Measurements from ENCODE around the gene MC2R.
"Not testable (repeated sequence)": the region's sequence is repeated elsewhere in the genome, so short reads cannot be mapped to it uniquely, and the experiment has no call there.

Gene MC2R

DNA sequence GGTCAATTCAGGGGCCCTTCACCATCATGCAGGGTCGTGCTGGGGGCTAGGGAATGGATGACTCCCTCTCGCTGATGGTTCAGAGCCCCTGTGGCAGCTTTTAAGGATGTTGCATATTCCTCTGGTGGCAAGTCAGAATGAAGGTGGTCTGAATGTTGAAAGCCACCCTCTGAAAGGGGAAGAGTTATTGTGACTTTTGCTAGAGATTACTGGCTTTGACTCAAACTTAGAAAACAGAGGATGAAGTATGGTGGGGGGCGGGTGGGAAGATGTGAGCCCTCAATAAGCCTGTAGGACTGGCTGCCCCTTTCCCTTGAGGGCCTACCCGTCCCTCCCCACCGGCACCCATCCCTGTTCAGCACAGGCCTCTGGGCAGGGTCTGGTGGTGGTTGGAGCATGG lies 23.2 kb downstream of the MC2R start:
- no peak for DNase-seq

DNA sequence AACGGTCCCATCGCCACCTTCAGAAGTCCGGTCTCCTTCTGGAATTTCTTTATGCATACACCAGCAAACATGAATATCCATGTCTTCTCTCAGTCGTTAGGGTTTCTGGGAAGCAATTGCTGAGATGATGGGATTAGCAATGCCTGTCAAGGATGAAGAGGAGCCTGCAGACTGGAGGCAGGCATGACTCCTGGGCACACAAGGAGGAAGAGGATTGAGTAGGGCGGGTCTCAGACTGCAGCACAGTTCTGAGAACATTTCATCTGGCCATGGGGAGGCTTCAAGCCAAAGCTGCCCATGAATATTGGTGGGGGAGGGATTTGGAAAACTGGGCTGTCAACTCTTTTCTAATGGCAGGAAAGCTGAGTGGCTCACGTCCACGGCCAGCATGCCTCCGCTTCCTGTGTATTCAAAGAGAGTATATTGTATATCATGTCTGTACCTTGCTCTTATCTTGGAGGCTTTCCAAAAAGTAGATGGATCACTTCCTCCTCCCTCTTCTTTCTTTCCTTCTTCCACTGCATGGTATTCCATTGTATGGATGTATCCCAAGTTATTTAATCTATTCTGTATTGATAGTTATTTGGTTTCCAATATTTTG lies 24.5 kb downstream of the MC2R start:
- DNase-seq = no peak

DNA sequence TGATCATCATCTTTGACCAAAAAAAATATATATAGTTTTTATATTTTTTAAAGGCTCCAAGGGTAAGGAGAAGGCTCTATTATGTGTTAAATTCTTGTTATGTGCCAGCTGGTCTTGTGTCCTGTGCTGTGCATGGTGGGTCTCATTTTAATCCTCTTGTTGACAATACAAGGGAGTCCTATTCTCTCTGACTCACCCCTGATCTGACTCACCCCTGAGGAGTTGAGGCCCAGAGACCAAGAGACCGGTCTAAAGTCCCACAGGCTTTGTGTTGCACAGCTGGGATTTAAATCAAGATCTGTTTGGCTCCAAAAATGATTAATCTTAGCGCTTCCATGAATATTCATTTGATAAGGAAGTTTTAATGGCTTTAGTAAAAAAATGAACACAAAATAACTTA lies 25.7 kb downstream of the MC2R start:
- no peak for DNase-seq

DNA sequence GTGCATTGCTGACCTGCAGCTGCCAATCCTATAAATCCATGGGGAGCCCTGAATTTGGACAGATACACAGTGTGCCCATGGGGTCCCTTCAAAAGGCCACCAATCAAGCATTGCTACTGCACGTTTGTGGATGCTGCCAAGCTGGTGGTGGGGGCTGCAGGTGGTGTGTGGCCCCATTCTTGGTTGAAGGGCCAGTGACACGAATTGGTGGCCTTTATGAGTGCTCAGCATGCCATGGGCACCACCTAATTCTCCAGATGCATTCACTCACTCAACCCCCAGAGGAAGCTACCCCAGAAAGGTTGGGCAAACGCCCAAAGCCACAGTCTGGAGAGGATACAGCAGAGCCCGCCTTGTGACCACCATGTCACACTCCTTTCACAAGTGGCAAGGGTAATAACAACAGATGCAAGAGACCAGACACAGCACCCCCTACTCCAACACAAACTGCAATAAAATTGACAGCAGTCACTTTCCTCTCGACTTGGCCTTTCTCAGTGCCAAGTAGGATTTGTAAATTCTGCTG lies 27.1 kb downstream of the MC2R start:
- no peak for DNase-seq

DNA sequence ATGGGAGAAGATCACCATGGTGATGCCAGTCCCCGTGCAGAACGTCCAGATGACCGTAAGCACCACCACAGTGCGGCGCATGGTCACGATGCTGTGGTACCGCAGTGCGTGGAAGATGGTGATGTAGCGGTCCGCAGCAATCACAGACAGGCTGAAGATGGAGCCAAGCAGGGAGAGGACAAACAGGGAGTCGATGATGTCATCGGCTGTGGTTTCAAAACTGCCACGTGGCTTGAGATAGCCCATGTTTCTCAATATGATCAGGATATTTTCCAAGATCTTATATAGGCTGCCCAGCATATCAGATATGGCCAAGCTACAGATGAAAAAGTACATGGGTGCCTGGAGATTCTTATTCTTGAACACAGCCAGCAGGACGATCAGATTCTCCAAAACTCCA lies 30.3 kb downstream of the MC2R start:
- no peak for DNase-seq

DNA sequence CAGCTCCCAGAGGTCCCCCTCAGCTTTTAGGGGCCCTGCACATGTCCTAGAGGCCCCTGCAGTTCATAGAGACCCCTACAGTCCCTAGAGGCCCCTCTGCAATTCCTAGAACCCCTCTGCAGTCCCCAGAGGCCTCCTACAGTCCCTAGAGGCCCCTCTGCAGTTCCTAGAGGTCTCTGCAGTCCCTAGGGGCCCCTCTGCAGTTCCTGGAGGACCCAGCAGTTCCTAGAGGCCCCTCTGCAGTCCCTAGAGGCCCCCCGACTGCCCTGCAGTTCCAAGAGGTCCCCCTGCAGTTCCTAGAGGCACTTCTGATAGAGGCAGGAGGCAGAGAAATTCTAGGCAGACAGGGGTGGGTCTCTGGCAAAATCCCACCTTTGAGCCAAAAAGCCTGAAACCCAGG lies 35.4 kb downstream of the MC2R start:
- DNase-seq = no peak

DNA sequence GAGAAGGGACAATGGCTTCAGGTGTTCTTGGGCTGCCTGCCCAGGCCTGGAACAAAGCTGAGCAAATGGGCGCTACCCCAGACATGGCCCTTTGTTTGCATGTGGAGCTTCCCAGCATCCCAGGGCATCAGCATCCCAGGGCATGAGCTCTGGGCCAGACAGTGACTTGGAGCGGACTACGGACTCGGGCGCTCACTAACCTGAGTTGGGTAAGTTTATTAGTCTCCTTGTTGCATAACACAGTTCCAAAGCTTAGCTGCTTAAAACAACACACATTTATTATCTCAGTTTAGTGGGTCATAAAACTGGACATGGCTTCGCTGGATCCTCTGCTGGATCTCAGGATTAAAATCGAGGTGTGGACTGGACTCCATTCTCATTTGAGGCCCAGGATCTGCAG lies 35.8 kb downstream of the MC2R start:
- no peak for DNase-seq

DNA sequence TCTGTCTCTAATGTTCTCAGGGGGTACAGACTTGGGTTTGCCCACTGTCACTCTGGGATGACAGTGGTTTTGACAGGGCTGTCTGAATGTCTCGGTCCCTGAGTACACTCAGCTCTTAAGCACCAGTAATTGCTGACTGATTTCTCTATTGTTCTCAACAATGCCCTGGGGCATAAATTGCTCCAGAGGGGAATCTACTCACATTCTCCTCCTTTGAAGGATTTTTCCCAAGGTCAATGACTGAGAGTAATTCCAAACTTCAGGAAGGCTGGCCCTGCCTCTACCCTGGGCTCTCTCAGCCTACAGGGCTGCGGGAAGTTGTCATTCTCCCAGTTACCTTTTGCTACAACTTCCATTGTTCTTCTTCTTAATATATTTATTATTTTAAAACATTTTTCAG lies 36.5 kb downstream of the MC2R start:
- DNase-seq = no peak

DNA sequence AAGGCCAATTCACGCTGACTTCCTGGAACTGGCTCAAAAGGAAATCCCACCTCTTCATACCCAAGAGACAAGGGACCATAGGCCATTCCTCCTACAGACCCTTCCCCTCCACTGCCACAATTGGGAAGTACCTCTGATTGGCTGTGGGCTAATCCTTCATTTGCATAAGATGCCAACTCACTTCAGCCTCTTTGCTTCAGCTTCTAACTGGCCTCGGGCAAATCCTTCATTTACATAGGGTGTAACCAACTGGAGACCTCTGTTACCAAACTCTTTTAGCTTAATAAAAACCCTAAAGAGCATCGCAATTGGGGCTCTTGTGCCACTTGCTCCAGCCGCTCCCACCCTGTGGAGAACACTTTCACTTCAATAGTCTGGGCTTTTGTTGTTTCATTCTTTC lies 38.2 kb downstream of the MC2R start:
- DNase-seq = no peak

DNA sequence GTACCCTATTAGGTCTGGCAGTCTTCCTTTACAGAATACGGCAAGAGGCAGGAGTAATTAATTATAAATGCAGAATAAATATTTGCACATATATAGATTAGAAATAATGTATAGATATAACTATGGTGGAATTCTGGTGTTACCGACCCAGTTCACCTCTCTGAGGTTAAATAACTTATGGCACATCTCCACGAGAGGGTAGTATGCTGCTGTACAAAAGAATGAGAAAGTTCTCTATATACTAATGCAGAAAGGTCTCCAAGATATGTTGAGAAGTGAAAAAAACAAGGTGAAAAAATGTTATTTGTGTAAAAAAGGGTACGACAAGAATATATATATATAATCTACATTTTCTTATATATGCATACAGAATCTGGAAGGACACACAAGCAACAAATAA lies 40.8 kb downstream of the MC2R start:
- no peak for DNase-seq

DNA sequence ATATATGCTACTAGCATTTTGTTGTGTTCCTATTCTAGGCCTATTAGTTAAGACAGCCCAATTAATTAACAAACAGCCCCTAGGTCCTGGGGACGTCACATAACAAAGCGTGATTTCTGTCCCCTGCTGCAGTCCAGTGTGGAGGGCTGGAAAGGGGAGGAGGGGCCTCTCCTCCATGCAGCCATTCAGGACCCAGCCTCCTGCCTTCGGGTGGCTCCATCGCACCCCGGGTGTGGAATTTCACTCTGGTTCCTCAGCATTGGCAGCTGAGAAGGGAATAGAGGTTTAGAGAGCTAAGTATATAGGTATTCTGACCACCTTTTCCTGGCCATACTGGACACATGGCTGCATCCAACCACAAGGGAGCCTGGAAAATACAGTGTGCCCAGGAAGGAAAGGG lies 42.4 kb downstream of the MC2R start:
- no peak for DNase-seq

DNA sequence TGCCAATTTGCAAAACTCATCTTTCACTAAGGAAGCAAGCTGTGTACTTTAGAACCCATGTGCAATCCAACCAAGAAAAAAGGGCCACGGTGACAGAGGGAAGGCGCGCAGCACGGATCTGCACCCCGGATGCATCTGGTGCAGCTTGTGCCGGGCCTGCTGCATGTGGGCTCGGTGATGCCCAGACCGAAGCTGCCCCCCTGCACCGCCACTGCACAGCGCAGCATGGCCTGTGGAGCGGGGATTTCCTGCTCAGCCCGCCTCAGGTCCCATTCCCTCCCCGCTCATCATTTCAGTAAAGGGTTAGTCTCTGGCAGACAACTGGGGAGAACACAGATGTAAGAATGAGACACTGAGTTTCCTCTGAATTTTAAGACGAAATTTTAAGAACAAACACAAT lies 43.0 kb downstream of the MC2R start:
- DNase-seq = no peak

DNA sequence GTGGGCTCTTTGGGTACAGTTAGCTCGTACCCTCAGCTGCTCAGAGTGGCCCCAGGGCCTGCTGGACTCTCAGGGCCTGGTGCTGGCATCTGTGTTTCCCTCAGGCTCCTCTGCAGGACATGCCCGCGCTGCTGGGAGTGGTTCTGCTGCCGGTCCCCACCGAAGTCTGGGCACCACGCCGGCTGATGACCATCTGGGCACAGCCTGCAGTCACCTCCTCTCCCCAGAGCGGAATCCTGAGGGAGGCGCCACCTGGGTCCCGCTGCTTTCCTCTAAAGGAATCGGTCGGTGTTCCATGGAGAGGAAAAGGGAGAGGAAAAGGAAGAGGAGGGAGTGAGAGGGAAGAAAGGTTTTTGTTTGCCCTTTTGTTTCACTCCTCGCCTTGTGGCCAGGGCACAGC lies 43.6 kb downstream of the MC2R start:
- DNase-seq = no peak

DNA sequence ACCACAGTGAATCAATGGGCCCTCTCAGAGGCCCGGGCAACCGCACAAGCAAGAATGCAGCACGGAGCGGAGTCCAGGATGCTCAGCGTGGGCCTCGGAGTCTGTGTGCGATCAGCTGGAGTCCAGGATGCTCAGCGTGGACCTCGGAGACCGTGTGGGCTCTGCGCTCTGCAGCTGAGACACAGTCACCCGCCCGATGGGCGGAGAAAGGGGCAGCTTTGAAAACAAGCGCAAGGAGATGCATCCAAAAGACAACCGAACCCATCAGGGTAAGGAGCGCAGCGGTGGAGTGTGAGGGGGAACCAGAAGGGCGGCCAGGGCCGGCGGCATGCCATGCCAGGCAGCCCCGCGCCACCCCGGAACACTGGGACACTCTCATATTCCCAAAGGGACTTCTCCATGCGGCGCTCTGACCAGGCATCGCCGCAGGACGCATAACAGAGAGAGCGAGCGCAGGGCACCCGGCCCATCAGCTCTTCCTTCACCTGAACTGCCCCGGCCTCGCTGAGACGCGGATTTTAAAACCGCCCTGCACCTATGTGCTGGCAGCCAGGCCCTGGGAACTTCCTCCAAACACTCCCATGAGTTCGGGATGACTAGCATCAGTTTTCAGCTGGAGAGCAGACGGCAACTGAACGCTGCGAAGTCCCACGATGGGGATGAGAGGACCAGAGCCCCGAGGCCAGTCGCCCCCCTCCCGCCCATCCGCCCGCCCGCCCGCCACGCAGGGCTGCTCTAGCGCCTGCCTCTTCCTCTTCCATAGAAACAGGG lies 46.6 kb downstream of the MC2R start:
- DNase-seq = no peak

DNA sequence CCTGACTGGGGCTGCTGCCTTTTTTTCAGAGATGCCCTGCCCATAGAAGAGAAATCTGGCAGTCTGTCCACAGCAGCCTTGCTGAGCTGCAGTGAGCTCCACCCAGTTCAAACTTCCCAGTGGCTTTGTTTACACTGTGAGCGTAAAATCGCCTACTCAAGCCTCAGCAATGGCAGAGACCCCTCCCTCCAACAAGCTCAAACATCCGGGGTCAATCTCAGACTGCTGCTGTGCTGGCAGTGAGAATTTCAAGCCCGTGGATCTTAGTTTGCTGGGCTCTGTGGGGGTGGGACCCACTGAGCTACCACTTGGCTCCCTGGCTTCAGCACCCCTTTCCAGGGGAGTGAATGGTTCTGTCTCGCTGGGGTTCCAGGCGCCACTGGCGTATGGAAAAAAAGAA lies 52.4 kb downstream of the MC2R start:
- DNase-seq = not testable (repeated sequence)

DNA sequence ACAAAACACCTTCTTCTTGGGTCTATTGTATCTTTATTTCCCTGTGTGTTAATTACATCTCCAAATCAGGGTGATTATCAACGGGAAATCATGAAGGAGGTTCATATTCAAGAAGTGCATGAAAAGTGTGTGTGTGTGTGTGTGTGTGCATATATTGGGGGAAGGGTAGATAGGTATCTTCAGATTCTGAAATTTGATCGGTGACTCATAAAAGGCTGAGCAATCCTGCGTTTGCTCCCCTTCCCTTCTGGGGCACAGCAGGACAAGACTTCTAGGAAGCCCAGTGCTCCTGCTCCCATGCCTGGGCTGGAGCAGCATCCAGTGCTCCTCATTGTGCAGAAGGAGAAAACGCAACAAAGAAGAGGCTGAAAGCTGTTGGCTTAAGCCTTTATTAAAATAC lies 65.5 kb downstream of the MC2R start:
- DNase-seq = no peak

DNA sequence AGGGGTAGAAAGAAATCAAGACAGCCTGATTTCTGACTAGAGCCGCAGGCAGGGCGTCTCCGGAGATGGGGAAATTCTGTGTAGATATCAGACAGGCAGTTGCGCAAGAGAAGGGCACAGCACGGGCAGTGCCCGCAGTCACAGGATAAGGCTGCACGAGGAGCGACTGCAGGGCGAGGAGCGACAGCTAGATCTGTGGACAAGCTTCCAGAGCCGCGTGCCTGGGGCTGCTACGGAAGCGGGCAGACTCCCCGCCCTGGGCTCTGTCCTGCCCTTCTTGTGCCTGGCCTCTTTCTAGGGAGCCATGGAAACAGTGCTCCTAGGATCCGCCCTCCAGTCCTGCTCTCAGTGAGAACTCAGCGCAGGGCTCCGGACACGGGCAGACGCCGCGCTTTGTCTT lies 78.8 kb downstream of the MC2R start:
- no peak for DNase-seq

DNA sequence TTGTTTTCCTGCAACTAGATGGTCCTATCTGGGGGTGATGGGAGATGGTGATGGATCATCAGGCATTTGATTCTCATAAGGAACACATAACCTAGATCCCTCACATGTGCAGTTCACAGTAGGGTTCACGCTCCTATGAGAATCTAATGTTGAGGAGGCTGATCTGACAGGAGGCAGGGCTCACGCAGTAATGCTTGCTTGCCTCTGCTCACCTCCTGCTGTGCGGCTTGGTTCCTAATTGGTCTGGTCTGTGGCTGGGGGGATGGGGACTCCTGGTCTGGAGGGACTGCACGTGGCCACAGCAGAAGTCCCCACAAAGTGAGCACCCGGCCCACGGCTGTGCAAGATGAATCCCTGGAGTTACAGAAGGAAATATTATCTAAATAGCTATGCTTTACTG lies 80.1 kb downstream of the MC2R start:
- no peak for DNase-seq

DNA sequence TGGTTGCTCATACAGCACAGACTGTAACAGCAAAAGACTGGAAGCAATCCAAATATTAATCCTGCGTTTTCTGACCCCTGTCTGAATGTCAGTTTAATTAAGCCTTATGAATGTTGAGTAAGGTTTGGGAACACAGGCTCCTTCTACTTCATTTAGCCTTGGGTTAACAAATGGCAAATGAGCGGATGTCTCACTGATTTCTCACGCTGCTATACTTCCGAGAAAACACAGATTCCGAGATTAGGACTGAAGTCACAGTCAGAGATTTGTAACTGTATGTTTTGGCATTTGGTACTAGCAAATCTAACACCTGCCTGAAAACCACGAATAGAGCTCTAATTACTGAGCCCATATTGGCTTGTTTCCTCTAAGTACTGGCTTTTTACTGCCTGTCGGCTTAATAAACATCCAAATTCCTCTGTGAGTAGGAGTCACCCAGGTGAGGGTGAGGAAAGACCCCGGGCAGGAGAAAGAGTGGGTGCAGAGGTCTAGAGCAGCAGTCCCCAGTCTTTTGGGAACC lies 80.8 kb downstream of the MC2R start:
- DNase-seq = no peak
